ENCODE data around the gene IRX2. TPM values are rescaled to one million over a fixed set of nuclear protein-coding genes. Genes with fewer than 3 reads are reported as not detected.
A peak's percentile ranks its signal among the peaks of the same experiment; 100 is the strongest.

Gene IRX2
- total and polyA plus RNA-seq, 2 of the 8 experiments (the other 6 are each of a cell fraction or from before 2014, with no cell fraction given): 23.4 to 40.4 TPM

GRCh38 chr5:2776337-2777302, 25.1 kb upstream of the IRX2 start:
- Histone ChIP-seq H2BK5ac (ENCODE audit: low read depth, low read length) (no peak overlapping the region), H3K36me3 (ENCODE audit: control insufficient read depth in 2 of 4, insufficient read depth in 4 of 4, low read length in 3 of 4) (no peaks in the 10 kb centered on the region), H3K4me3 (ENCODE audit: extremely low read depth in 1 of 4, insufficient read depth in 2 of 4, low read depth in 3 of 4, low read length in 4 of 4) (no peak overlapping the region), H3K23me2 (ENCODE audit: low read depth, low read length) (no peaks in the 10 kb centered on the region), H3K23ac (ENCODE audit: insufficient read length) (no peak overlapping the region), H3K18ac (ENCODE audit: extremely low read depth, low read length) (no peak overlapping the region), H3K27me3 (replicated peaks in 1 of 4; ENCODE audit: control insufficient read depth in 3 of 4, extremely low read depth in 1 of 4, insufficient read depth in 3 of 4, low read length in 3 of 4) (no peaks in the 10 kb centered on the region), H3K79me2 (ENCODE audit: control insufficient read depth in 1 of 2, insufficient read depth in 2 of 2, low read length in 2 of 2) (no peaks in the 10 kb centered on the region), H4K8ac (ENCODE audit: extremely low read depth, insufficient read depth, low read length) (no peak overlapping the region), H2BK15ac (ENCODE audit: low read length) (peak overlapping the region; percentile 29; the same call in 1 of the 2 replicates), H3K4me2 (ENCODE audit: insufficient read depth in 1 of 2, low read depth in 2 of 2, low read length in 2 of 2) (no peak overlapping the region), H3K14ac (ENCODE audit: insufficient read length) (no peak overlapping the region), H2AK5ac (ENCODE audit: low read depth, low read length) (no peak overlapping the region), H3K9me3 (ENCODE audit: insufficient read depth in 2 of 2, low read depth in 1 of 2, low read length in 1 of 2) (no peaks in the 10 kb centered on the region; a peak in 1 of 4 replicates), H2BK20ac (ENCODE audit: low read length) (no peak overlapping the region), H4K5ac (ENCODE audit: insufficient read length, low read depth, low read length) (no peak overlapping the region), H2AFZ (ENCODE audit: low read length) (peak overlapping the region; percentile 6; the same call in 1 of the 2 replicates), H2BK120ac (replicated peaks; ENCODE audit: low read depth, low read length) (no peak overlapping the region), H4K91ac (replicated peaks; ENCODE audit: insufficient read length, low read length) (no peak overlapping the region), H2BK12ac (ENCODE audit: low read depth, low read length) (no peak overlapping the region), H4K20me1 (replicated peaks in 1 of 2; ENCODE audit: control insufficient read depth in 1 of 2, insufficient read depth in 2 of 2, low read length in 2 of 2) (no peaks in the 10 kb centered on the region), H3K56ac (replicated peaks; ENCODE audit: insufficient read length, low read depth, low read length) (no peak overlapping the region), H3K4ac (replicated peaks; ENCODE audit: insufficient read length, low read depth, low read length) (no peak overlapping the region), H3K27ac (ENCODE audit: low read depth, low read length) (no peak overlapping the region), H3K9ac (replicated peaks in 1 of 4; ENCODE audit: extremely low read depth in 1 of 4, low read depth in 3 of 4, low read length in 3 of 4) (no peak overlapping the region), H3K79me1 (ENCODE audit: low read depth, low read length) (no peaks in the 10 kb centered on the region), H3K4me1 (replicated peaks in 1 of 4; ENCODE audit: control insufficient read depth in 3 of 4, insufficient read depth in 4 of 4, low read length in 3 of 4) (peaks cover 0 to 10% (median 6%) of the 10 kb centered on the region in 4 experiments; a peak in 4 of 7 replicates)
- CTCF ChIA-PET (ENCODE audit: partially characterized antibody): no interaction called here
- TF ChIP-seq SIX5 (IDR thresholded peaks at IDR 0.05; ENCODE audit: low read depth, low read length): no peak
- no peak for TF ChIP-seq YY1 (IDR thresholded peaks at IDR 0.05; ENCODE audit: low read depth, low read length)
- TF ChIP-seq SAP30 (IDR thresholded peaks at IDR 0.05; ENCODE audit: insufficient read depth, insufficient replicate concordance, low read length): no peak
- no peak for TF ChIP-seq ATF2 (IDR thresholded peaks at IDR 0.05; ENCODE audit: low read length)
- TF ChIP-seq MAFK (IDR thresholded peaks at IDR 0.05; ENCODE audit: low read depth, low read length): 0 out of 2 replicates have a peak, but pooled peaks have one; percentile 13
- WGBS, 2 experiments (ENCODE audit: extremely low coverage in 1 of 2, insufficient coverage in 1 of 2, insufficient read length in 1 of 2, insufficient replicate concordance in 2 of 2, low coverage in 1 of 2, low lambda C conversion rate in 2 of 2, missing lambda C conversion rate in 1 of 2): 82% methylated on average over 20 of the region's 20 CpGs; no CpG with 5 or more reads in 1 of the 2 experiments
- no peak for FAIRE-seq
- POLR2A ChIA-PET (ENCODE audit: partially characterized antibody): interaction anchor here (0.7 kb wide), 1 partner anchor 20 kb away, joined by 3 read pairs; no protein-coding TSS in a partner anchor
- no peak for DNase-seq (ENCODE audit: low read depth in 1 of 2, low spot score in 2 of 2)
